WI38 (cell line): ENCODE results near the gene C1QTNF5.

Experiments
- H3K4me3 ChIP-seq: 2 replicates; pipeline ENCODE4 v1.5.1; 2011; ENCODE audit warnings: low read depth, mild to moderate bottlenecking, control low read depth, low read length
- CTCF ChIP-seq: IDR thresholded peaks from 2 replicates; pipeline ENCODE4 v1.5.1; 2012; ENCODE audit warnings: low read depth, mild to moderate bottlenecking, control low read depth, low read length

C1QTNF5 gene

GRCh38 chr11:119299416-119299815 lies 41.3 kb downstream of the C1QTNF5 start:
- H3K4me3 ChIP-seq: no peak overlapping the region
- no peak for TF ChIP-seq CTCF

- no peak overlapping the region for H3K4me3 ChIP-seq
- TF ChIP-seq CTCF: no peak
These were observed 42.0 kb downstream of the C1QTNF5 start for GRCh38 chr11:119298726-119299125.

GRCh38 chr11:119297938-119298337 lies 42.7 kb downstream of the C1QTNF5 start:
- H3K4me3 ChIP-seq: no peak overlapping the region
- no peak for TF ChIP-seq CTCF

- TF ChIP-seq CTCF: no peak
- H3K4me3 ChIP-seq: no peak overlapping the region
These were observed 45.5 kb downstream of the C1QTNF5 start for GRCh38 chr11:119295178-119295577.

- no peak for TF ChIP-seq CTCF
- no peak overlapping the region for H3K4me3 ChIP-seq
These were observed 47.2 kb downstream of the C1QTNF5 start for GRCh38 chr11:119293461-119293860.

- no peak for TF ChIP-seq CTCF
- H3K4me3 ChIP-seq: no peak overlapping the region
These were observed 49.7 kb downstream of the C1QTNF5 start for GRCh38 chr11:119290894-119291497.
